MV-4-11 (cell line): ENCODE measurements around the gene ATP5PB.

Experiments used
- DNase-seq: peaks from one replicate; lab custom pipeline; 2025; lab: John Stamatoyannopoulos, UW

Gene ATP5PB

DNA sequence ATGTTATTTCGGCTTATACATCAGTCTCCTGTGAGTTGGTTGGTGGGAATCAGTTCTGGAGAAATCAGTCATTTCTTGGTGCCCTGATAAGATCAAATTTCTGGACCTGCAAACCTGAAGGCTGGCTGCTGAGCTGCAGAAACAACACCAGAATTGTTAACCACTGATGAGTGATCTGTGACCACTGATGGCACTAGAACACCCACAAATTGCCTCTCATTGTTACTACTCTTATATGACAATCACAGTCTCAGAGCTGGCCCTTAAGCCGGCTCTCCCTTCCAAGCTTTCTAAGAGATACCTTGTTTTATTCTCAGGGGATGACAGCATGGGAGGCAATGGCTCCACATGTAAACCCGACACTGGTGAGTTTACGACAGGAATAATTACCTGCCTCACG is 26.4 kb downstream of the ATP5PB start:
- DNase-seq = no peak

DNA sequence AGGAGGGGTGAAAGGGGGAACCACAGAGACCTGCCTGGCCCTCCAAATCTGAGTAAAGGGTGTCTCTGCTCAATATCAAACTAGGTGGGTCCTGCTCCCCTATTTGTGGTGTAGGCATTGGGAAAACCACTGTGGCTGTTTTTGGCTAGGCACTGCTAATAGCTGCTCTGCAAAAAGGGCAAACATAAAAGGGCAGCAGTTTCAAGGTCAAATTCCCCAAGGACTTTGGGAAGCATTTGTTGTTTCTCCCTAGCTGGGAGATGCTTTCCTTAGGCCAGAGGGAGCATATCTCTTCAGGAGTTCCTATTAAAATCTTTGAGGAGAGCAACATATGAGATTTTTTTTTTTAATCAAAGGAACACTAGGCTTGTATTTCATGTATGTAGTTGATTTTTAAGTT is 26.9 kb downstream of the ATP5PB start:
- DNase-seq = no peak

DNA sequence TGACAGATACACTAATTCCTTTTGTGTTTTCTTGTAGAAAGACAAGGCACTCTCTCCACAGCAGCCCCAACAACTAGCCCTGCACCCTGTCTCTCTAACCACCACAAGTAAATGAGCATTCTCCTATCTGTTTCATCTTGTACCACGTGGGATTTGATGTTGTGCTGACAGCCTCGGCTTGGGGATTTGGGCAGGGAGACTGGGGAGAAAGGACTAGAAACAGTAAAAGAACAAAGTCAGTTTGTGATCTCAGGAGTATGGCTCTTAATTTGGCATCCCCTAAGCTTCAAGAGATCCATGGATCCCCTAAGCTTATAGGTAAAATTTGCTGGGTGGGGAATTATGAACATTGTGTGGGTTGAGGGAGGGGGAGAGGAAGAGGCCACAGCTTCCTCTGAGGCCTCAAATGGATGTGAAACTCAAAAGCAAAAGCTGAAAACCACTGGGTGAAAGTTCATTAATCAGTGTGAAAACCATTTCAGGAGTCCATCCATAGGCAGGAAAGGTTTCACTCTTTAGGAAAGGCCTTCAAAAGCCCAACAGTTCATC is 27.6 kb downstream of the ATP5PB start:
- DNase-seq = peak; percentile 76

DNA sequence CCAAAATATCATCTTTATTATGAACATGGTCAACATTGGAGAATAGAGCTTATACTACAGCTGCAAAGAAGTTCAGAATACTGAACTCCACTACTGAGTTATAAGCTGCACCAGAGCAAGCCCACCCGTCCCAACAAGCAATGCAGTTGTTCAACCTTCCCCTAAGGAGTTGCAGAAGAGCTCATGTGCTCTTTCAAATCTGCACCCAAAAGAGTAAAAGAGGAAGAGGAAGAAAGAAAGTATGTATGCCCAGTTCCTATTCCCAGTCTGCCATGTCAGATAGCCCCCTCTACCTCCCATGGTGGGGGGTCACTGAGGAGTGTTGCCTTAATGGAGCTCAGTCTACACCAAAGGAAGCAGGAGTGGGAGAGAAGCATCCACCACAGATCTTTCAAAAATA is 31.4 kb downstream of the ATP5PB start:
- peak; percentile 68 for DNase-seq

DNA sequence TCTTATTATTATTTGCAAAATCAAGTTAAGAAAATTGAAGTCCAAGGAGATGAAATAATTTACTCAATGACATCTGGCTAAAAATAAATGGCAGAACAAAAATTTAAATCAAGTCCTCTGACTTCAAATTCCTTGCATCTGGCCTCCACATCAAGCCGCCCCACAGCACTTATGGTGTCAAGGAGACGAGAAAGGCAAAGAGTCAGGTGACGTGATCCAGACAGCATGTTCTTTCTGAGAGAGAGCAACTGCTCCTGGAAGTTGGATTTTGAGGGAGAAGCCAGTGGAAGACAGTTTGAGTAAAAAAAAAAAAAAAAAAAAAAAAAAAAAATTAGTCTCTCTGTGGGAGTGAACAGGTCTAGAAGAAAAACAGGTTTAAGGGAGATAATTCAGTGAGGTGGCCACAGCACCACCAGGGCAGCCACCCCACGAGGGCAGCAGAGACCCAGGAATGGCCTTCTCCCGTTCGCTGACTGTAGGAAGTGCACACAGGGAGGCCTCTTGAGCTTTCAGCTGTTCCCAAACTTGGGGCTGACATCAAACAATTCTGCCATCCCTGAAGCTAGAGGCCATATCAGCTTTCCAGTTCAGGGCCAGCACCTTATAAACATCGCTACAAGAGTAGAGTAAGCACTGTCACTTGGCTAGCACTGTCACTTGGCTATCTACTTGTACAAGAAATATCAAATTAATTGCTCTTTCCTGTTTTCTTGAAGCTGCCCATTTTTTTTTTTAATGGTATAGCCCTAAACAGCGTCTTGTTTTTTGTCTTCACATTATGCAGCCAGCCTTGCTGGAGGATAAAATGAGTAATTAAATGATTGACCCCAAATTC is 32.3 kb downstream of the ATP5PB start:
- peak; percentile 71 for DNase-seq

DNA sequence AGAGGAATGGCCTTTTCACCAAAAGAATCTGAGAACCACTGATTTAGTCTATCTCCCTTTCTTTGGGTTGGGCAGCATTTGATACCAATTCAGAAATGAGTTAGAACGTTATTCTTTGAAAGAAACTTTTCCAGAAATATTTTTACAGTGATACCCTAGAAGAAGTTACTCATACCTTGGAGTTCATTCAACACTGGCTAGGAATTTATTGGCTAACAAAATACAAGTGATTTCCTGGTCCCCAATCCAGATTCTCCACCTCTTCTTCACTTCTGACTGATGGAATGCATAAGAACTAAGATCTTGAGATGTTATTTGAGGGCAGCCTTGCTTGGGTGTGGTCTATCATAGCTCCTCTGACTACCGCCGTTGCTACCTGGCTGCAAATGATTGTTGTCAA is 33.9 kb downstream of the ATP5PB start:
- DNase-seq = no peak

DNA sequence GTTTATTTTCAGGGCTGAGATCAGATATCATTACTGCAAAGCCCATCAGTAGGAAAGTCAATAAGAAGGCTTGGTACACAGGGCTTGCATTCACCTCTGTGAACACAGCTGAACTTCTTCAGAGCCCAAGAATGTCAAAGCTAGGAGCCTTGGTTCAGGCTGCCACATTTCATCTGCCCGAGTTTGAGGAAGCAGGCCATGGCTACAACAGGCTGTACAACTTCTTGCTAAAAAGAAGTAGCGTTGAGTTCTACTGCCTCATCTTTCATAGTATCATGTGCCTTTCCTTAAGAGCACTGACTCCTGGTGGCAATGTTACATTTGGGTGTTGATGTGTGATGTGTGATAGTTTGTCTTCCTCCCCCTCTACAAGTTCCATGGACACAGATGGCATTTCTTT is 34.6 kb downstream of the ATP5PB start:
- DNase-seq = peak; percentile 34

DNA sequence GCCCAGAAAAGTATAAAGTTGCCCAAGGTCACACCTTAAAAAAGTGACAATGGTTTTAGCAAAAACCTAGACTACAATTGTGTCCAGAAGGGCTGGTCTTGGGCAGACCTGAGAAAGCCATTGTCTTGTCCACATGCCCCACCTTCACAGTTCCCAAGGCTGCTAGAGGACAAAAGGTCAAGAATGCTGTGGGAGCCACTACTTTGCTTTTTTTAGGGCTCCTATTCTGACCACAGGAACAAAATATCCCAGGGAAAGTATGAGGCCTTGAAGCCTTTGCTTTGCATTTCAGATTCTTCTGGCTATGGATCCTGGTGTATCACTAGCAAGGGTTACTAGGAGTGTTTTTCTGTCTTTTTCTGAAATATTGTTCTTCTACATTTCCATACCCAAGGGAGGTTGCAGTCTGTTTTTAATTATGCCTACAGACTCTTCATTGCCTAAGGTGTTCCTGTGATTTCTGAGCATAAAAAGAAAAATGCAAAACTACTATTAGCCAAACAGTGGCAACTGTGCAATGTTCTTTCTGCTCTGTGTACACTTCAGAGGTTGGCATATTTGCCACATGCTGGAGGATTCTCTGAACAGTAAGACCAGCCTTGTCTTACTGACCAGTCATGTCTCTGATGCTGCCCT is 35.2 kb downstream of the ATP5PB start:
- no peak for DNase-seq

DNA sequence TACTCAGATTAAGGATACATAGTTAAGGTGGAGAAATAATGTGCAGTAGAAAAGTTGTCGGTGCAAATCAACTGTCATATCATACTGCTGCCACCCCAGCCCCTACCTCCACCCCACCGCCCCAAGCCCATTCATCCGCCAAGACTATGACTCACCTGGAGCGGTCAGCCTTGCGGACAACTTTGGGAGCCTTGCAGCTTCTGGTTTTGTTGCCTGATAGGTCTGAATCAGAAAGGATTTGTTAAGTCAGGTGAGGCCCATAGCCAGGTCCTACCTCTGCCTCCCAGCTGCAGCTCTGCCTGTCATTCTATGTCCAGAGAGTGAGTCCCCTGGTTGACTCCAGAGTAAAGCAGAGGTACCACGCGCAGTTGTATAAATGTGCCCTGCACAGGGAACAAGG is 37.2 kb downstream of the ATP5PB start:
- DNase-seq = no peak

DNA sequence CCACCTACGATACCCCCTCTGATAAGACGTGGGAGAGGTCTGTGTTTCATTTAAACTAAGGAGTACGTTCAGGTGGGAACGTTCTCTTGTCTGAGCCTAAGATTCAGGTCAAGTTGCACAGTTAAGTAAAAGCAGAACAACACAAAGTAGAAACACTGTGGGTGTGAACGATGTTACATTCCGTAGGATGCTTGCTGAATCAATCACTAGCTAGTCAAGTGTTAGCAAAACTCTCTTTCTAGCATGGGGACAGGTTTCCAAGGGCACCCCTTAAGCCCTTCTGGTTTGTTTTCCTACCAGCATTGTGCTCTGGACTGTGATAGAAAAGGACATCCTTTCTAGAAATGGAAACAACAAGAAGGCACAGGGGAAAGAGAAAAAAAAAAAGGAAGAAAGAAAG is 37.9 kb downstream of the ATP5PB start:
- no peak for DNase-seq

DNA sequence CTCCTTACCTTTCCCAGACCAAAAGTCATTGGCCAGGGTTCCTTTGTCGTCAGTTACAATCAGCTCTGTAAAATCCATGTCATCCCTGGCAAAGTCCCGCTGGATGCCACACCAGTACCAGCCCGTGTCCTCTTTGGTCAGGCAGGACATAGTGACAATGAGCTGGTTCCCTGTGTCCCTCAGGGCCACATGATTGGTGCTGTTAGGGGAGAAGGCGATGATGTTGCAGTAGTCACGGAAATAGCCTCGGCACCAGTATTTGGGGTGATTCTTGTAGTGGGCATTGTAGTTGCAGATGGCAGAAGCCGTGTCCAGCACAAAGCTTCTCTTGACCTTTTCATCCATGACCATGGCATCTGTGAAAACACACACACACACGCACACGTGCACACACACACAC is 39.4 kb downstream of the ATP5PB start:
- DNase-seq = no peak

DNA sequence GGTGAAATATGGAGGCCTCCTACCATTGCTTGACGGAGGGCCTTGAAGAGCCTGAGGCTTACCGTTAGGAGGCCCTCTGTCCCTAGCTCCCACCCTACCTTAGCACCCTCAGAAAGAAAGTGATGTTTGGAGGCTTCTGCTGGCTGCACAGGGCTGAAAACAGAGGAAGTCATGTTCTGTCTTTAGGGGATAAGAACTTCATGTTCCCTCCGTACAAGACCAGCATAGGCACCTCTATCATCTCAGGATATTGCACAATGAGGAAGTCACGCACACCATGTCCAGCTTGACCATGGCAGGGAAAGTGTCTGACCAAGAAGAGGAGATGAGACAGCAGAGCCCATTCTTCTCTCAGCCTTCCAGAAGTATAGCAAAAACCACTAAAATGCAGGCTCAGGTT is 40.3 kb downstream of the ATP5PB start:
- DNase-seq = peak; percentile 65

DNA sequence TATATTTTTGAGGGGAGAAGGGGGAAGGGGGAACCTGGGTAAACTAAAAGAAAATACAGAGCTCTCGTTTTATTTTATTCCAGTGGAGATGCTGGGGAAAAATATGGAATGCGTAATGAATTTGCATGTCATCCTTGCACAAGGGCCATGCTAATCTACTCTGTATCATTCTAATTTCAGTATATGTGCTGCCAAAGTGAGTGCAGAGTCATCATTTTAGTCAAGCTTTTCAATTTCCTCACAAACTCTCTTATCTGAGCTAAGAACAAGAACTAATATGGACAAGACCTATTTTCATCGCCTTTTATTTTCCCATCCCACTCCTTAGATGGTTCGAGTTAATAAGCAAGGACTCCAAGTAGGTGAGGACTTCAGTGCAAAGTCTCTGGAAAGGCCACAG is 41.0 kb downstream of the ATP5PB start:
- DNase-seq = no peak

DNA sequence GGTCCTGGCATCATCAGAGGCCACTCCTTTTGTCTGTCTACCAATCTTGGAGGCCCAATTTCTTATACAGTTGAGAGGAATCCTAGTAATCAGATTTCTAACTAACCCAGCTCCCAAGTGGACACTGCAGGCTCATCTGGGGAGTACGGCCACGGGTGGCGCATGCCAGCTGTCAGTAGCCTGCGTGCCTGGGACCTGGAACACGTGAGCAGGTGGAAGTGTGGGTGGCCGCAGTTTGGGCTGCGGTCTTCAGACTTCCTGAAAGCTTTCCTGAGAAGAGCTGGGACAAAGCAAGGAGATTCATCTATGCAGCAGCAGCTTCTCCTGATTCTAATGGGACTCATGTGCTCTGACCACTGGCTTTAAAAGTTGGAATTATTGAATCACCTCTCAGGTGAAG is 41.8 kb downstream of the ATP5PB start:
- DNase-seq = no peak

DNA sequence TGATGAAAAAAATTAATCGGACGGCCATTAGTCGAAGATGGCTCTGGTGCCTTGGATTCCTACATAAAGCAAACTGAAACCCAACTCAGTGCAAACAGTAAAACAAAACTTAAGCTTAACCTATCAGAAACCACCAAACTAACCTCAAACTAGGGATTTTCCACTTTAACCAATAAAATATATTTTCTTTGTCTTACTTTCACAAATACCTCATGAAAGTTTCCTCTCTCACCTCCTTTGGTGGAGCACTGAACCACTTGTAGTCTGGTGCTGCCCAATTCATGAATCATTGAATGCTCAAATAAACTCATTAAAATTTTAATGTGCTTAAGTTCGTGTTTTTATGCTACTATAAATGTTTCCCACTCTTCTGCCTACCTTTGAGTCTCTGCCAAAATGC is 47.1 kb downstream of the ATP5PB start:
- DNase-seq = no peak

DNA sequence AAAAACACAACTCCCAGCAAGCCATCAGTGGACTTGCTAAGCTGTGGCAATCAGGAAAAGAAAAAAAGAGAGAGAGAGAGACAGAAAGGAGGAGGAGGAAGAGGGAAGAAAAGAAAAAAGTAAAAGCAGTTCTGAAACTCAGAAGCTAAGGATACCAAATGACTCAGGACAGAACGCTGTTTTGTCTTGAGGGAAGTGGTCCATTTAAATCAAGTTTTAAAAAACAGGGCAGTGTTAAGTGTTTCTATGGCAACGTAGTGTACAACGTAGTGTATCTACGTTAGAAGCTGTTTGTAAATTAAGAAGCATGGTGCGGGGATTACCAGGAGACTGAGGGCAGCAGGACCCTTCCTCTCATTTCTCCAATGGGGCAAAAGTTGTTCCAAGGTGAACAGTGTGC is 48.3 kb downstream of the ATP5PB start:
- peak; percentile 91 for DNase-seq

DNA sequence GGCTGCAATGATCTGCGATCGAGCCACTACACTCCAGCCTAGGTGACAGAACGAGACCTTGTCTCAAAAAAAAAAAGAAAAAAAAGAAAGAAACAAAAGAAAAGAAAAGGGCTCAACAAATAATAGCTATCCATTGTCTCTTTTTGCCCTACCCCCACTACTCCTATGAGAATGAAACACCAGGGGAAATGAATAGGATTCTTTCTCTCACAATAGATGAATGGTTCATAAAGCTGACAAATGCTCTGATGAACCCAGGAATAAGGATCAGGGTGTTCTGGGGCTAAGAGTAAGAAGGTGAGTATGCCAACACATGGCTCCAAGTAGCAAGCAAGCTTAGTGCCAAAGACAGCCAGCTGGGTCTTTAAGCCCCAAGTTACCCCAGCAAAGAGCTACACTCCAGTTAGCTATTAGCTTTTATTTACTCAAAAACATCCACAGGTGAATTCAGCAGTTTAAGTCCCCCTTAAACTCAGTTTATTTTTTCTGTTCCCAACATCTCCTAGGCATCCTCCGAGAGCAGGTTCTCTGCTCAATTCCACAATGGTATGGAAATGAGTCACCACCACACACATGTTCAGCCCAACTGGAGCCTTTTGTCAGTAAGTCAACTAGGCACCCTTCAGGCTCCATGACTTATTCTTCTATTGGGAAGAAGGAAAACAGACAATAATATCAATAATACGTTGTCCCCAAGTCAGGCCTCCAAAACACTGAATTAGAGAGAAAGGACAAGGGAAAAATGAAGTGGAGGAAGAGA is 49.9 kb downstream of the ATP5PB start:
- no peak for DNase-seq

DNA sequence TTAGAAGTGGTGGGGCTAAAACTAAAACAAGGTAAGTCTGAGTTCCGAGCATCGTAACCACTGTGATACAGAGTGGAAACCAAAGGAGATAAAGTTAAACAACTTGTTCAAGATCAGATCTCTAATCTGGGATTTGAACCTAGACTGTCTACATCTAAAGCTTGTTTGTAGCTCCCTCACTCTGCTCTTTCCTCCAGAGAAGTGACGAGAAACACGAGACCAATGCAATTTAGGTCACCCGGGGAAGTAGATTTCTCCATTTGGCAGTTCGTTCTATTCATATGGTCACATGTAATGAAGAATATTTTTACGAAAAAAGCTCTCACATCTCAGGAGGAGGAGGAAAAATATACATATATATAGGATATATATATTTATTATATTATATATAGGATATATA is 52.4 kb downstream of the ATP5PB start:
- no peak for DNase-seq

DNA sequence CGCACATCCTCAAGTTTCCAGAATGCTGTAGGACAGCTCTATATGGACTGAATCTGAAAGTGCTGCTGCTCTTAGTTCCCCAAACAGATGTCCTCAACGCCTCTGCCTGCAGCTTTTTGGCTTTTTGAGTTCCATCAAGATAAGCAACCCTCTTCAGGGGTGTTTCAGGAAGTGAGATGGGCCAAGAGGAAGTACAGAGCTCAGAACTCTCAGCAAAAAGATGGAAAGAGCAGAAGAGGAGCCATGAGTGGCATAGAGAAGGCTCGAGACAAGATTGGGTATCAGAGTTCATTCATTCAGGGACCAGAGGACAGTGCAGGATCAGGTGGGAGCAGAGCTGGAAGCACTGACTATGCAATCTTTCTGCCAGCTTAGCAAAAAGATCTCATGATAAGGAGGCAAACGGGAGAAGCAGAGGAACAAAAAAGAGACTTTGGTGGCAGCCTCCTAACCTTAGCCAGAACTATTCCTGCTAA is 54.4 kb downstream of the ATP5PB start, which contains the start of the genes ADORA3 and TMIGD3:
Gene ADORA3 (minus strand): TSS at position 49 of the 476 bp plus-strand sequence. CDS start 279 bp downstream, outside the sequence.
Gene TMIGD3 (minus strand): TSS at position 49 of the 476 bp plus-strand sequence. CDS start 279 bp downstream, outside the sequence.
- DNase-seq = peak; percentile 98

DNA sequence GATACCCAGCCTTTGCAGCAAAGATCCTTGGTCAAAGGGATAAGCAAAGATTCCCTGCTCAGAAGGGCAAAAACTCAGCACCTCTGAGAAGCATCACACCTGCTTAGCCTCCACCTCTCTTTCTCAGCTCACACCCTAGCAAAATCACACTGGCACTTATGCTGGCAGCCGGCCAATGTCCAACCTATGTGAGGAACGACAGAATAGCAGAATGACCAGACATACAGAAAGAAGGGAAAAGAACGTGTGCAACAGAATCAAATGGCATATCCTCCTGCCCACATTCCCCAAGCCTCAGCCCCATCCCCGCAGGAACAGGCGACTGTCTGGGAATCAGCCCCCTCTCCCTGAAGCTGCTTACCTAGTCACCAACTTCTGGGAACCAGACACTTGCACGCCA is 54.8 kb downstream of the ATP5PB start:
- DNase-seq = no peak

DNA sequence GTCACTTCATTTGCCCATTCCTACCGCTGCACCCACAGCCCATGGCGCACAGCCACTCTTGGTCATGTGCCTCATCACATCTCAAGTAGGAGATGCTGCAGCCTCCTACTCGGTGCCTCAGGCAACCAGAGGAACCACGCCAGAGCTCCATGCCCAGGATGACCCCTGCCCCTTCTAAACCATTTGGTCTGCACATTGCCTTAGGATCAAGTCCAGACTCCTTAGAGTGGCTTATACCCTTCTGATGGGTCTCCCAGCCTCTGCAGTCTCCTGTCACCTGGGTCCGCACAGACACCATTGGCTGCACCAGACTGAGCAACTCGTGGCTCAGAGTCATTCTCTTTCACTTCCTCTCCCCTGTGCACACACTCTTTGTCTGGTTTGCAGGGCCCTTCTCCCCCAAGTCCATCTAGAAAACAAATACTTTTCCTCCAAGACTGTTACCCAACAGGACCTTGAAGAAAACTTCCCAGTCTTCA is 56.4 kb downstream of the ATP5PB start:
- DNase-seq = peak; percentile 87

DNA sequence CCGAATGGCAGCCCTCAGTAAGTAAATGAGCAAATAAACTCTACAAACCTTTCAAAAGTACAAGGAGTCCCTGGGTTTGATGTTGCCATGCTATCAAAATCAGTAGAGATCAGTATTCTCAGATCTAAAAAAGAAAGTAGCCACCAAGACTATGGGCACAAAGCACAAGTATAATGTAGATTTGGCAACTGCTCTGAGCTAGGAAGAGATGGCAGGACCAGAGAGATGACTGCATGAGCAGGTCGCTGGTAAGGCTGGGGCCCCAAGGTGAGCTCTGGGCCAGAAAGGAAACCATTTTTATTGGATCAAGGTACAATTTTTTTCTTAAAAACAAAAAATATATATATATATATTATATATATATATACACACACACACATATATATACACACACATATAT is 57.3 kb downstream of the ATP5PB start:
- no peak for DNase-seq
